GM23248 (cell line): Measurements from ENCODE around the gene GPR89A. TPM values are rescaled to one million over a fixed set of nuclear protein-coding genes. Genes with fewer than 3 reads are reported as not detected.
"Not testable (repeated sequence)": the region's sequence is repeated elsewhere in the genome, so short reads cannot be mapped to it uniquely, and the experiment has no call there.

ENCODE experiments used
- DNase-seq: peaks from one replicate; pipeline ENCODE4 v3.0.0-alpha.2; 2015
- H2AFZ ChIP-seq: fragments of 200-600 bp; sonication (generic); 2 replicates; pipeline ENCODE4 v1.6.1; 2016; ENCODE audit warnings: antibody characterized with exemption
- H3F3A ChIP-seq: fragments of 200-600 bp; sonication (generic); 2 replicates; pipeline ENCODE4 v1.6.1; 2016; ENCODE audit warnings: mild to moderate bottlenecking, antibody characterized with exemption, mixed run types; ENCODE audit not compliant: insufficient read depth
- H3K27ac ChIP-seq: fragments of 200-600 bp; sonication (generic); 2 replicates; pipeline ENCODE4 v1.5.1; 2016; ENCODE audit warnings: mild to moderate bottlenecking
- H3K27me3 ChIP-seq: fragments of 200-600 bp; sonication (generic); replicated peaks from 2 replicates; pipeline ENCODE4 v1.6.1; 2016; ENCODE audit warnings: mild to moderate bottlenecking; ENCODE audit not compliant: insufficient read depth
- H3K36me3 ChIP-seq: fragments of 200-600 bp; sonication (generic); 2 replicates; pipeline ENCODE4 v1.6.1; 2016; ENCODE audit warnings: low read depth, mild to moderate bottlenecking
- H3K4me1 ChIP-seq: fragments of 200-600 bp; sonication (generic); 2 replicates; pipeline ENCODE4 v1.6.1; 2016; ENCODE audit warnings: mild to moderate bottlenecking; ENCODE audit not compliant: insufficient read depth
- H3K4me2 ChIP-seq: fragments of 200-600 bp; sonication (generic); one replicate; pipeline ENCODE4 v1.6.1; 2016; ENCODE audit warnings: mild to moderate bottlenecking; ENCODE audit not compliant: unreplicated experiment
- H3K4me3 ChIP-seq: fragments of 200-600 bp; sonication (generic); 2 replicates; pipeline ENCODE4 v1.5.1; 2016; ENCODE audit warnings: mild to moderate bottlenecking
- H3K79me2 ChIP-seq: fragments of 200-600 bp; sonication (generic); 2 replicates; pipeline ENCODE4 v1.6.1; 2016; ENCODE audit warnings: mild to moderate bottlenecking; ENCODE audit not compliant: insufficient read depth
- H3K9ac ChIP-seq: fragments of 200-600 bp; sonication (generic); 2 replicates; pipeline ENCODE4 v1.6.1; 2016; ENCODE audit warnings: mild to moderate bottlenecking
- H3K9me2 ChIP-seq: fragments of 200-600 bp; sonication (generic); 2 replicates; pipeline ENCODE4 v1.6.1; 2016; ENCODE audit warnings: mixed run types, mild to moderate bottlenecking, moderate library complexity; ENCODE audit not compliant: insufficient read depth
- H3K9me3 ChIP-seq: fragments of 200-600 bp; sonication (generic); one replicate; pipeline ENCODE4 v1.6.1; 2017; ENCODE audit warnings: low read depth
- H4K20me1 ChIP-seq: fragments of 200-600 bp; sonication (generic); 2 replicates; pipeline ENCODE4 v1.6.0; 2016; ENCODE audit not compliant: insufficient read depth
- EZH2 ChIP-seq: fragments of 200-600 bp; sonication (generic); IDR thresholded peaks from 2 replicates; pipeline ENCODE4 v1.6.1; 2018; ENCODE audit warnings: antibody characterized with exemption, mild to moderate bottlenecking; ENCODE audit not compliant: insufficient read depth, poor library complexity, severe bottlenecking
- EZH2phosphoT487 ChIP-seq: fragments of 200-600 bp; sonication (generic); IDR thresholded peaks from 2 replicates; pipeline ENCODE4 v1.6.1; 2018; ENCODE audit warnings: antibody characterized with exemption, moderate library complexity, mild to moderate bottlenecking, low read depth; ENCODE audit not compliant: insufficient read depth
- whole genome bisulfite sequencing, 2 experiments: methylation state at CpG; one replicate each; pipeline ENCODE4 v1.1.6; 2015 to 2017; ENCODE audit warnings: low lambda C conversion rate in 2 of 2, low coverage in 1 of 2; ENCODE audit errors: missing lambda C conversion rate in 2 of 2; 5-methylcytosine and 5-hydroxymethylcytosine counted together
- in situ Hi-C: fragments of 300-500 bp; cut with MboI; formaldehyde crosslinking; loops from 2 replicates; pipeline ENCODE4 v1.15.0; 2020
- polyA plus RNA-seq: library from polyadenylated mRNA; unstranded; fragments of >200 nt; fragmentation: Nextera tagmentation; extraction: Ambion mirVana; gene quantifications from 2 replicates; pipeline ENCODE4 v1.2.1, GENCODE V29; 2016
- total RNA-seq: library from RNA; depleted of rRNA; stranded (reverse); fragments of >200 nt; shearing (Covaris generic); gene quantifications from 2 replicates; pipeline ENCODE4 v1.2.3, GENCODE V29; 2014

The GPR89A gene
- total and polyA plus RNA-seq, 2 experiments from 2014 or later: 32.0 to 32.6 TPM

GRCh38 chr1:145601593-145601992 is 6.2 kb upstream of the GPR89A start:
- no peak for DNase-seq
- WGBS, 2 experiments: 0 to 6% methylated on average over 1 of the region's 1 CpG
- no peak for TF ChIP-seq EZH2phosphoT487
- no peak for TF ChIP-seq EZH2

GRCh38 chr1:145606840-145607239 is 948 bp upstream of the GPR89A start:
- 89% methylated on average over 4 to 5 of the region's 5 CpGs for WGBS, 2 experiments
- H3K4me3 ChIP-seq, H3K36me3 ChIP-seq, H3F3A ChIP-seq, H3K9me3 ChIP-seq, H4K20me1 ChIP-seq, H2AFZ ChIP-seq, in situ Hi-C loops, H3K9ac ChIP-seq, H3K4me2 ChIP-seq, DNase-seq, H3K9me2 ChIP-seq, H3K27me3 ChIP-seq, H3K27ac ChIP-seq: not testable (repeated sequence)
- Histone ChIP-seq H3K79me2 (peaks cover 30% of the 10 kb centered on the region), H3K4me1 (peaks cover 11% of the 10 kb centered on the region)

More at GRCh38 chr1:145601593-145601992, 6.2 kb upstream of the GPR89A start:
- Histone ChIP-seq H2AFZ (no peak overlapping the region), H3K79me2 (no peaks in the 10 kb centered on the region), H3K9me3 (no peaks in the 10 kb centered on the region), H3K9ac (no peak overlapping the region), H3K27me3 (no peaks in the 10 kb centered on the region), H3K4me3 (no peak overlapping the region), H3K4me1 (no peaks in the 10 kb centered on the region), H4K20me1 (no peaks in the 10 kb centered on the region), H3K36me3 (no peaks in the 10 kb centered on the region), H3K27ac (no peak overlapping the region), H3K9me2 (no peaks in the 10 kb centered on the region), H3F3A (no peaks in the 10 kb centered on the region), H3K4me2 (no peak overlapping the region)
- in situ Hi-C loops: no loop called here

- H3K9ac ChIP-seq, H3K27ac ChIP-seq, H3K9me2 ChIP-seq, H3K9me3 ChIP-seq, H4K20me1 ChIP-seq, H3K27me3 ChIP-seq, H2AFZ ChIP-seq, H3K36me3 ChIP-seq, in situ Hi-C loops, H3K4me2 ChIP-seq, H3K4me3 ChIP-seq, H3F3A ChIP-seq, DNase-seq: not testable (repeated sequence)
- 97 to 100% methylated on average over 2 to 7 of the region's 11 CpGs for WGBS, 2 experiments
- H3K4me1 ChIP-seq: peaks cover 11% of the 10 kb centered on the region
- peaks cover 34% of the 10 kb centered on the region for H3K79me2 ChIP-seq
Measured at GRCh38 chr1:145607289-145607688, 499 bp upstream of the GPR89A start.

- H3K4me2 ChIP-seq, H3K9ac ChIP-seq, H2AFZ ChIP-seq, H3K27ac ChIP-seq, H3K36me3 ChIP-seq, H3K27me3 ChIP-seq, H3K9me2 ChIP-seq, H4K20me1 ChIP-seq, in situ Hi-C loops, DNase-seq, H3F3A ChIP-seq, H3K9me3 ChIP-seq, H3K4me3 ChIP-seq: not testable (repeated sequence)
- 51 to 61% methylated on average over 2 of the region's 2 CpGs for WGBS, 2 experiments
- Histone ChIP-seq H3K4me1 (peaks cover 11% of the 10 kb centered on the region), H3K79me2 (peaks cover 45% of the 10 kb centered on the region)
Measured at GRCh38 chr1:145610744-145611143, 3.0 kb downstream of the GPR89A start.

- in situ Hi-C loops, H3F3A ChIP-seq, H3K4me2 ChIP-seq, H3K9me3 ChIP-seq, H3K4me3 ChIP-seq, H4K20me1 ChIP-seq, H3K36me3 ChIP-seq, H3K79me2 ChIP-seq, H3K9ac ChIP-seq, H3K9me2 ChIP-seq, H3K4me1 ChIP-seq, H2AFZ ChIP-seq, DNase-seq, H3K27me3 ChIP-seq, H3K27ac ChIP-seq: not testable (repeated sequence)
- 86 to 97% methylated on average over 1 of the region's 1 CpG for WGBS, 2 experiments
Measured at GRCh38 chr1:145620073-145620472, 12.3 kb downstream of the GPR89A start.

- in situ Hi-C loops, H3K4me3 ChIP-seq: not testable (repeated sequence)
- WGBS, 2 experiments: no CpG with 5 or more reads among the region's 1 CpG
Measured at GRCh38 chr1:145622177-145622576, 14.4 kb downstream of the GPR89A start.

GRCh38 chr1:145636237-145636636 is 28.4 kb downstream of the GPR89A start:
- H3K4me1 ChIP-seq, H3K4me3 ChIP-seq, H3K4me2 ChIP-seq, H3K9ac ChIP-seq, H3K79me2 ChIP-seq, H4K20me1 ChIP-seq, H3K27me3 ChIP-seq, H3F3A ChIP-seq, DNase-seq, H3K36me3 ChIP-seq, H3K9me3 ChIP-seq, in situ Hi-C loops, H3K27ac ChIP-seq, H3K9me2 ChIP-seq, H2AFZ ChIP-seq: not testable (repeated sequence)
- WGBS, 2 experiments: 82 to 84% methylated on average over 1 of the region's 1 CpG

More at GRCh38 chr1:145622177-145622576, 14.4 kb downstream of the GPR89A start:
- DNase-seq, H3K79me2 ChIP-seq, H3K27ac ChIP-seq, H3K9me3 ChIP-seq, H4K20me1 ChIP-seq, H3K36me3 ChIP-seq, H3K4me2 ChIP-seq, H3K9me2 ChIP-seq, H2AFZ ChIP-seq, H3K9ac ChIP-seq, H3K27me3 ChIP-seq, H3K4me1 ChIP-seq, H3F3A ChIP-seq: not testable (repeated sequence)
